Panc1 (cell line): ENCODE results near the gene SLC46A2.

ENCODE experiments used
- POLR2AphosphoS5 ChIP-seq: IDR thresholded peaks from 2 replicates; pipeline ENCODE4 v1.6.1; 2012; ENCODE audit warnings: mild to moderate bottlenecking, low read depth, low read length, moderate library complexity
- REST ChIP-seq, 2 experiments: IDR thresholded peaks; 2 replicates each; pipeline ENCODE4 v1.6.1; 2011 to 2012; ENCODE audit warnings: low read depth in 2 of 2, control low read depth in 1 of 2, low read length in 1 of 2, mild to moderate bottlenecking in 1 of 2, moderate library complexity in 1 of 2; ENCODE audit not compliant: insufficient read depth in 1 of 2
- SIN3A ChIP-seq: IDR thresholded peaks from 2 replicates; pipeline ENCODE4 v1.6.1; 2012; ENCODE audit warnings: low read depth, mild to moderate bottlenecking, low read length, moderate library complexity, borderline replicate concordance; ENCODE audit not compliant: insufficient read depth
- TF ChIP-seq, protein P1 (sequence below): fragments of 450-650 bp; IDR thresholded peaks from 2 replicates; pipeline ENCODE4 v1.5.1; 2017; ENCODE audit warnings: mild to moderate bottlenecking

DNA sequence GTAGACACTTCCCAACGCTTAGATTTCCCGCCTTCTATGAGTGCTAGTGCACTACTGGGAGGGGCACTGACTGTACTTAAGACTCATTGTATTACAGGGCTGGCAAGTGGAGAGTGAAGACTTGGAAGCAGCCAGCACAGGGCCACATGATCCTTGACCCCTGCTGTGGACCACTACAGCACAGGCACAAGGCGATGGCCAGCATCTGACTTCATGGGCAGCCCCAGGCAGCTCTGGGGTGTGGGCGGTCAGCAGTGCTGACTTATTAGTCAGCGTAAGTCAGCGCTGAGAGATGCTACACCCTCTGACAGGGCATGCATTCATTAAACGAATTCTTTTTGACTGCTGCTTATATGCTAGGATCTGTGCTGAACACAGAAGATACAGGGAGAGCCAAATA lies 9.3 kb downstream of the SLC46A2 start:
- TF ChIP-seq, protein P1, sequence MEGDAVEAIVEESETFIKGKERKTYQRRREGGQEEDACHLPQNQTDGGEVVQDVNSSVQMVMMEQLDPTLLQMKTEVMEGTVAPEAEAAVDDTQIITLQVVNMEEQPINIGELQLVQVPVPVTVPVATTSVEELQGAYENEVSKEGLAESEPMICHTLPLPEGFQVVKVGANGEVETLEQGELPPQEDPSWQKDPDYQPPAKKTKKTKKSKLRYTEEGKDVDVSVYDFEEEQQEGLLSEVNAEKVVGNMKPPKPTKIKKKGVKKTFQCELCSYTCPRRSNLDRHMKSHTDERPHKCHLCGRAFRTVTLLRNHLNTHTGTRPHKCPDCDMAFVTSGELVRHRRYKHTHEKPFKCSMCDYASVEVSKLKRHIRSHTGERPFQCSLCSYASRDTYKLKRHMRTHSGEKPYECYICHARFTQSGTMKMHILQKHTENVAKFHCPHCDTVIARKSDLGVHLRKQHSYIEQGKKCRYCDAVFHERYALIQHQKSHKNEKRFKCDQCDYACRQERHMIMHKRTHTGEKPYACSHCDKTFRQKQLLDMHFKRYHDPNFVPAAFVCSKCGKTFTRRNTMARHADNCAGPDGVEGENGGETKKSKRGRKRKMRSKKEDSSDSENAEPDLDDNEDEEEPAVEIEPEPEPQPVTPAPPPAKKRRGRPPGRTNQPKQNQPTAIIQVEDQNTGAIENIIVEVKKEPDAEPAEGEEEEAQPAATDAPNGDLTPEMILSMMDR, result no peak
- TF ChIP-seq REST (IDR thresholded peaks at IDR 0.05; ENCODE audit: insufficient read depth in 1 of 2, low read depth in 2 of 2, low read length in 1 of 2) (no peak), POLR2AphosphoS5 (no peak), SIN3A (no peak)
